ENCODE data around the gene BMERB1.
"Not testable (repeated sequence)": the region's sequence is repeated elsewhere in the genome, so short reads cannot be mapped to it uniquely, and the experiment has no call there.

BMERB1 gene

GRCh38 chr16:15594711-15595320 is 160.4 kb downstream of the BMERB1 start:
- peak overlapping the region; percentile 43 for H3K27ac Mint-ChIP-seq
- no peak for DNase-seq
- H3K4me3 Mint-ChIP-seq: no peak overlapping the region
- H3K4me1 Mint-ChIP-seq: peaks cover 42% of the 10 kb centered on the region
- CTCF ChIA-PET: no interaction called here
- H3K27me3 Mint-ChIP-seq: no peaks in the 10 kb centered on the region
- H3K36me3 Mint-ChIP-seq: peaks cover 65% of the 10 kb centered on the region
- no peaks in the 10 kb centered on the region for H3K9me3 Mint-ChIP-seq

GRCh38 chr16:15597135-15597534 is 162.7 kb downstream of the BMERB1 start:
- Mint-ChIP-seq H3K4me1 (peaks cover 22% of the 10 kb centered on the region), H3K27ac (no peak overlapping the region), H3K9me3 (no peaks in the 10 kb centered on the region), H3K4me3 (no peak overlapping the region), H3K27me3 (no peaks in the 10 kb centered on the region), H3K36me3 (peaks cover 83% of the 10 kb centered on the region)
- no peak for DNase-seq
- CTCF ChIA-PET: no interaction called here

- Mint-ChIP-seq H3K27ac (no peak overlapping the region), H3K36me3 (peaks cover 84% of the 10 kb centered on the region), H3K9me3 (no peaks in the 10 kb centered on the region), H3K27me3 (no peaks in the 10 kb centered on the region), H3K4me1 (peaks cover 14% of the 10 kb centered on the region), H3K4me3 (no peak overlapping the region)
- DNase-seq: no peak
- CTCF ChIA-PET: interaction anchor here (1.0 kb wide), 1 partner anchor 36 kb away, joined by 3 read pairs; no protein-coding TSS in a partner anchor
Measured at GRCh38 chr16:15597822-15598647, 163.6 kb downstream of the BMERB1 start.

GRCh38 chr16:15598648-15599190 is 164.3 kb downstream of the BMERB1 start:
- H3K27ac Mint-ChIP-seq: no peak overlapping the region
- DNase-seq: no peak
- no peak overlapping the region for H3K4me3 Mint-ChIP-seq
- H3K4me1 Mint-ChIP-seq: peaks cover 10% of the 10 kb centered on the region
- CTCF ChIA-PET: interaction anchor here (1.0 kb wide), 1 partner anchor 35 kb away, joined by 3 read pairs; no protein-coding TSS in a partner anchor
- H3K36me3 Mint-ChIP-seq: peaks cover 85% of the 10 kb centered on the region
- H3K27me3 Mint-ChIP-seq: no peaks in the 10 kb centered on the region
- H3K9me3 Mint-ChIP-seq: no peaks in the 10 kb centered on the region

GRCh38 chr16:15599303-15600070 is 165.1 kb downstream of the BMERB1 start:
- Mint-ChIP-seq H3K9me3 (no peaks in the 10 kb centered on the region), H3K4me1 (peaks cover 8% of the 10 kb centered on the region), H3K27ac (no peak overlapping the region), H3K36me3 (peaks cover 81% of the 10 kb centered on the region), H3K27me3 (no peaks in the 10 kb centered on the region), H3K4me3 (no peak overlapping the region)
- no peak for DNase-seq
- CTCF ChIA-PET: no interaction called here

- no peak for DNase-seq
- H3K36me3 Mint-ChIP-seq: peaks cover 75% of the 10 kb centered on the region
- no peak overlapping the region for H3K4me3 Mint-ChIP-seq
- no peaks in the 10 kb centered on the region for H3K9me3 Mint-ChIP-seq
- CTCF ChIA-PET: no interaction called here
- no peak overlapping the region for H3K27ac Mint-ChIP-seq
- no peaks in the 10 kb centered on the region for H3K4me1 Mint-ChIP-seq
- H3K27me3 Mint-ChIP-seq: no peaks in the 10 kb centered on the region
Measured at GRCh38 chr16:15601212-15601879, 167.0 kb downstream of the BMERB1 start.

- H3K27me3 Mint-ChIP-seq: no peaks in the 10 kb centered on the region
- no peak overlapping the region for H3K27ac Mint-ChIP-seq
- peaks cover 71% of the 10 kb centered on the region for H3K36me3 Mint-ChIP-seq
- no peaks in the 10 kb centered on the region for H3K4me1 Mint-ChIP-seq
- no peaks in the 10 kb centered on the region for H3K9me3 Mint-ChIP-seq
- CTCF ChIA-PET: no interaction called here
- no peak for DNase-seq
- no peak overlapping the region for H3K4me3 Mint-ChIP-seq
Measured at GRCh38 chr16:15602285-15603044, 168.1 kb downstream of the BMERB1 start.

GRCh38 chr16:15604460-15605440 is 170.4 kb downstream of the BMERB1 start:
- no peak overlapping the region for H3K27ac Mint-ChIP-seq
- no peak for DNase-seq
- no peaks in the 10 kb centered on the region for H3K9me3 Mint-ChIP-seq
- no peak overlapping the region for H3K4me3 Mint-ChIP-seq
- CTCF ChIA-PET: no interaction called here
- H3K4me1 Mint-ChIP-seq: no peaks in the 10 kb centered on the region
- H3K27me3 Mint-ChIP-seq: no peaks in the 10 kb centered on the region
- H3K36me3 Mint-ChIP-seq: peaks cover 75% of the 10 kb centered on the region

GRCh38 chr16:15605839-15606517 is 171.6 kb downstream of the BMERB1 start:
- H3K9me3 Mint-ChIP-seq: no peaks in the 10 kb centered on the region
- no peak overlapping the region for H3K4me3 Mint-ChIP-seq
- no peaks in the 10 kb centered on the region for H3K4me1 Mint-ChIP-seq
- H3K36me3 Mint-ChIP-seq: peaks cover 75% of the 10 kb centered on the region
- H3K27me3 Mint-ChIP-seq: no peaks in the 10 kb centered on the region
- CTCF ChIA-PET: interaction anchor here (0.6 kb wide), 1 partner anchor 181 kb away, joined by 3 read pairs; no protein-coding TSS in a partner anchor
- peak overlapping the region; percentile 28 for H3K27ac Mint-ChIP-seq
- no peak for DNase-seq

GRCh38 chr16:15606518-15607220 is 172.3 kb downstream of the BMERB1 start:
- Mint-ChIP-seq H3K27ac (peak overlapping the region; percentile 76), H3K9me3 (no peaks in the 10 kb centered on the region), H3K27me3 (no peaks in the 10 kb centered on the region), H3K4me1 (no peaks in the 10 kb centered on the region), H3K36me3 (peaks cover 71% of the 10 kb centered on the region), H3K4me3 (no peak overlapping the region)
- CTCF ChIA-PET: no interaction called here
- DNase-seq: no peak

GRCh38 chr16:15607221-15607699 is 172.9 kb downstream of the BMERB1 start:
- Mint-ChIP-seq H3K27ac (peak overlapping the region; percentile 76), H3K36me3 (peaks cover 69% of the 10 kb centered on the region)
- DNase-seq, H3K27me3 Mint-ChIP-seq, H3K9me3 Mint-ChIP-seq, H3K4me1 Mint-ChIP-seq, H3K4me3 Mint-ChIP-seq, CTCF ChIA-PET: not testable (repeated sequence)

Data from activated naive CD4-positive, alpha-beta T cell treated with anti-CD3 and anti-CD28 coated beads, Interleukin-2, amount 10 ng/mL, durations not matched to agents 7 days and 5 days (primary cell).